ENCODE measurements around the gene USP12. TPM values are rescaled to one million over a fixed set of nuclear protein-coding genes. Genes with fewer than 3 reads are reported as not detected.
A peak's percentile ranks its signal among the peaks of the same experiment; 100 is the strongest.

USP12 gene
- total RNA-seq, 1 donor from 2014 or later, result 37.5 TPM

DNA sequence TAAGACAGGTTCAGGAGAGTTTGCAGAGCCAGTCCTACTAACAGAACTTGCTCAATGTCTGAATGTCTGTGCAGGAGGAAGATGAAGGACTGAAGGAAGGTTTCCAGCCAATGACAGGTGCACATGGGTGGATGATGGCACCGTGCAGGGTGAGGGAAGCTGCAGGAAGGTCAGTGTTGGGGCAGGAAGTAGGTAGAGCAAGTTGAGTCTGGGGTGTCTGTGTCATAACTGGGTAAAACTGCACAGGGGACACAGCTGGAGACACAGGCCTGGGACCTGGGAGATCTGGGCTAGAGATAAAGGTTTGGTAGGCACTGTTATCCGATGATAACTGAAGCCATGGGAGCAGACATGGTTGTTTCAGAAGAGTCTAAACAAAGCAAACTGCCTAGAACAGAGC is 116.9 kb downstream of the USP12 start:
- ATAC-seq (no peak), DNase-seq (no peak)
- Histone ChIP-seq H3K4me1 (no peaks in the 10 kb centered on the region), H3K36me3 (no peaks in the 10 kb centered on the region), H3K27me3 (no peaks in the 10 kb centered on the region), H3K4me3 (no peak overlapping the region), H3K9me3 (no peaks in the 10 kb centered on the region), H3K27ac (no peak overlapping the region)
- intact Hi-C loops (cut with DNase I), result no loop called here
- no peak for TF ChIP-seq CTCF (IDR thresholded peaks at IDR 0.05)

DNA sequence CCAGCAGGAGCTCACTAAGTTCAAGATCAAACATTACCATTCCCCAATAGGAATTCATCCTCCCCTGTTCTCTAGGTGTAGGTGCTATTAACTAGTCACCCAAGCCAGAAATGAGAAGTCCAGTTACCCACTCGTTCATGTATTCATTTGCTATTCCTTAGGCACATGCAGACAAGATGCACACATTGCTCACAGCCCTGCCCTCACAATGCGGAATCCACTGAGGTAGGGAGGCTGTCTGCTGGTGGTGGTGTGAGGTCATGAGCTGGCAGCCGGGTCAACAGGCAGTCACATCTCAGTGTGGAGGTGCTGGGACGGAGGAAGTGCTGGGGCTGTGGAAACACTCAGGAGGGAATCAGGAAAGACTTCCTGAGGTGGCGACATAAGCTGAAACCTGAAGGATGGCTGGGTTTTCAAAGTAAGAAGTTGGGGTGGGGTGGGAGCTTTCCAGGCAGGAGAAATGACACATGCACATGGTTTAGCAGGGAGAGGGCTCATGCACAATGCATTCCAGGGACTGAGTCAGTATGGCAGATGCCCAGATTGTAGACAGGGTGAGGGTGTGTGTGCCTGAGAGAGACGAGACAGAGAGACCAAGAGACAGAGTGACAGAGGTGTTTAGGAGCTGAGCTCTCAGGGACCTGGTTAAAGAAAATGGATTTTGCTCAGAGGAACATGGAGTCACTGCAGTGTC is 117.6 kb downstream of the USP12 start:
- Histone ChIP-seq H3K27me3 (no peaks in the 10 kb centered on the region), H3K27ac (no peak overlapping the region), H3K4me3 (no peak overlapping the region), H3K36me3 (no peaks in the 10 kb centered on the region), H3K4me1 (no peaks in the 10 kb centered on the region), H3K9me3 (no peaks in the 10 kb centered on the region)
- intact Hi-C loops (cut with DNase I), result no loop called here
- DNase-seq, result no peak
- TF ChIP-seq CTCF (IDR thresholded peaks at IDR 0.05), result no peak
- ATAC-seq, result peak; percentile 19

- H3K4me1 ChIP-seq, result no peaks in the 10 kb centered on the region
- no peak overlapping the region for H3K4me3 ChIP-seq
- ATAC-seq, result peak; percentile 10
- intact Hi-C loops (cut with DNase I), result no loop called here
- no peaks in the 10 kb centered on the region for H3K9me3 ChIP-seq
- no peak for DNase-seq
- no peak overlapping the region for H3K27ac ChIP-seq
- no peaks in the 10 kb centered on the region for H3K36me3 ChIP-seq
- H3K27me3 ChIP-seq, result no peaks in the 10 kb centered on the region
- no peak for TF ChIP-seq CTCF (IDR thresholded peaks at IDR 0.05)
These were observed 118.3 kb downstream of the USP12 start for GRCh38 chr13:27053210-27053884.

- intact Hi-C loops (cut with DNase I), result no loop called here
- no peak for ATAC-seq
- Histone ChIP-seq H3K27me3 (no peaks in the 10 kb centered on the region), H3K27ac (no peak overlapping the region), H3K4me1 (no peaks in the 10 kb centered on the region), H3K4me3 (no peak overlapping the region), H3K36me3 (no peaks in the 10 kb centered on the region), H3K9me3 (no peaks in the 10 kb centered on the region)
- DNase-seq, result no peak
- TF ChIP-seq CTCF (IDR thresholded peaks at IDR 0.05), result no peak
These were observed 118.9 kb downstream of the USP12 start for GRCh38 chr13:27052551-27053208.

- H3K4me3 ChIP-seq, result no peak overlapping the region
- H3K27ac ChIP-seq, result no peak overlapping the region
- no peaks in the 10 kb centered on the region for H3K4me1 ChIP-seq
- ATAC-seq (no peak), DNase-seq (no peak)
- H3K27me3 ChIP-seq, result no peaks in the 10 kb centered on the region
- intact Hi-C loops (cut with DNase I), result no loop called here
- TF ChIP-seq CTCF (IDR thresholded peaks at IDR 0.05), result no peak
- H3K36me3 ChIP-seq, result no peaks in the 10 kb centered on the region
- H3K9me3 ChIP-seq, result no peaks in the 10 kb centered on the region
These were observed 124.5 kb downstream of the USP12 start for GRCh38 chr13:27047081-27047480.
